Measurements from ENCODE around the gene PDXDC1. TPM values are rescaled to one million over a fixed set of nuclear protein-coding genes. Genes with fewer than 3 reads are reported as not detected.
A peak's percentile ranks its signal among the peaks of the same experiment; 100 is the strongest.
"Not testable (repeated sequence)": the region's sequence is repeated elsewhere in the genome, so short reads cannot be mapped to it uniquely, and the experiment has no call there.

PDXDC1 gene
- polyA plus RNA-seq, 1 donor: 142 TPM

- not testable (repeated sequence) for DNase-seq
Measured at GRCh38 chr16:14969795-14970194, 5.0 kb upstream of the PDXDC1 start.

DNA sequence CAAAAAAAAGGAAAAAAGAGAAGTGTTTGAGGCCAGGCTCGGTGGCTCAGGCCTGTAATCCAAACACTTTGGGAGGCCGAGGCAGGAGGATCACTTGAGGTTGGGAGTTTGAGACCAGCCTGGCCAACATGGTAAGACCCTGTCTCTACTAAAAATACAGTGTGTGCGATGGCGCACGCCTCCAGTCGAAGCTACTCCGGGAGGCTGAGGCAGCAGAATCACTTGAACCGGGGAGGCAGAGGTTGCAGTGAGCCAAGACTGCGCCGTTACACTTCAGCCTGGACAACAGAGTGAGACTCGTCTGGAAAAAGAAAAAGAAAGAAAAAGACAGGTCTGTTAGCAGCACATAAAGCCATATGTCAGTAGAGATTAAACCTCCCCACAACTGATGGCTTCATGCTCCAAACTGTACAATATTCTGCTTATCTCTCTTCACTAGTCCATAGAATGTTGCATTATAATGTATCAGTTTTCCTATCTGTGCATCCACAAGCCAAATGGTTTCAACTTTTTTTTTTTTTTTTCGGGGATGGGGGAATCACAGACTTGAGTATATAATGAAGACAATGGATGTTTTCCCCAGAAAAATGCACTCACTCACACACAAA is 3.1 kb upstream of the PDXDC1 start:
- DNase-seq: not testable (repeated sequence)

DNA sequence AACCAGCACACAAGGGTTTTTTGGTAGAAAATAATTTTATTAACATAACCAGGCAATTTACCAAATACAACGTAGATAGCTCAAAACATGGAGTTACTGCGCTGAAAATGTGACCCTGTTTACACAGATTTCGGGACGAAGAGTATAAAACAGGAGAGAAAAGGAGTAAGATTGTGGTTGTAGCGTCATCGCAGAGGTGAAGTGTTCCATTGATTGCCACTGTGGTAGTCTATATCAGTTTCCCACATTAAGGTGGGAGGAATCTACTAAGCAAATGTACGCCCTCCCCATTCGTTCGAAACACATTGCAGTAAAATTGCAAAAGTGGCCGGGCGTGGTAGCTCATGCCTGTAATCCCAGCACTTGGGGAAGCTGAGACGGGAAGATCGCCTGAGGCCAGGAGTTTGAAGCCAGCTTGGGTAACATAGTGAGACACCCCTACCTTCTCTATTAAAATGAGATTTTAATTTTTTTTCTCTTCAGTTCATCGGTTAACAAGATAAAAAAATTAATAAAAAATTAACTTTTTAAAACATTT is 972 bp upstream of the PDXDC1 start:
- DNase-seq: not testable (repeated sequence)

GRCh38 chr16:14974331-14974655 is 533 bp upstream of the PDXDC1 start:
- DNase-seq: peak; percentile 58

DNA sequence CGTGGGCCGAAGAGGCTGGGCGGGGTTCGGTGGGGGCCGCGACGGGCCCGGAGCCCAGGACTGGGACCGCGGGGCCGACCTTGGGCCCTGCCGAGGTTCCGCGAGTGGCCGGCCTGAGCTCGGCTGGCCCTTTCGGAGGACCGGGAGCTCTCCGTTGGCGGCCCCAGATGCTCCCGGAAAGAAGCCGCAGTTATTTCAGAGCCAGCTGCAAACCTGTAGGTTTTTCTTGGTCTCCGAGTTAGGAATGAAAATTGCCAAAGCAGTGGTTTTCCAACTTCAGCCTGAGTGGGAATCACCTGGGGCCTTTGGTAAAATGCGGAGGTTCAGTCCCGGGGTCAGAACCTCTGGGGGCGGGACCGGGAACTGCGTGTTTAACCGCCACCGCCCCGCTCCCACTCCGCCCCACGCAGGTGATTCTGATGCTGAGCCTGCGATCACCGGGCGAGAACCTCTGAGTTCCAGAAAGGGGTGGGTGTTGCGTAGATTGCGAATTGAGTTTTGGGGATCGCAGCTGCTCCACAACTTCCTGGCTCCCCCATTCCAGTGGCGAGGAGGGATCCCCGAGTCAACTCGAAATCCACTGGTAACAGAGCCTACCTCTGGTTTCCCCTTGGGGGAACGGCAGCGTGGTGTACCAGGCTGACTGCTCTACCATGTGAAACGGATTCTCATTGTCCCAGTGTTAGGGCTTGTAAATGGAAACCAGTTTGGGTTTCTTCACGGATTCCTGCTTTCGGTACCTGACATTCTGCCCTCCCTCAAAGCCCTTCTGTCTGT is 780 bp downstream of the PDXDC1 start:
- DNase-seq: not testable (repeated sequence)

- DNase-seq: not testable (repeated sequence)
Measured at GRCh38 chr16:14976971-14977736, 2.3 kb downstream of the PDXDC1 start.

- not testable (repeated sequence) for DNase-seq
Measured at GRCh38 chr16:14978281-14978680, 3.5 kb downstream of the PDXDC1 start.

DNA sequence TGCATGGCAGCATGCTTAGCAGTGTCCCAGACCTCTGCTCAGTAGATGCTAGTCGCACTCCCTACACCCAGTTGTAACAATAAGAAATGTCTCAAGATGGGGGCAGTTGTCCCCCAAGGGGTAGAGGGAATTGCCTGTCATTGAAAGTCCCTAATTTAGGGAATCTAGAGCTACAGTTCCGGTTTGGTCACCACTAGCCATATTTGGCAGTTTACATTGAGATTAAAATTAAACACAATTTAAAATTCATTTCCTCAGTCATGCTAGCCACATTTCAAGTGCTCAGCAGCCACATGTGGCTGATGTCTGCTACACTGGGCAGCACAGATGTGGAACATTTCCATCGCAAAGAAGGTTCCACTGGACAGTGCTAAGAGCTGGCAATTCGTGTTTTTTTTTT is 4.1 kb downstream of the PDXDC1 start:
- not testable (repeated sequence) for DNase-seq

DNA sequence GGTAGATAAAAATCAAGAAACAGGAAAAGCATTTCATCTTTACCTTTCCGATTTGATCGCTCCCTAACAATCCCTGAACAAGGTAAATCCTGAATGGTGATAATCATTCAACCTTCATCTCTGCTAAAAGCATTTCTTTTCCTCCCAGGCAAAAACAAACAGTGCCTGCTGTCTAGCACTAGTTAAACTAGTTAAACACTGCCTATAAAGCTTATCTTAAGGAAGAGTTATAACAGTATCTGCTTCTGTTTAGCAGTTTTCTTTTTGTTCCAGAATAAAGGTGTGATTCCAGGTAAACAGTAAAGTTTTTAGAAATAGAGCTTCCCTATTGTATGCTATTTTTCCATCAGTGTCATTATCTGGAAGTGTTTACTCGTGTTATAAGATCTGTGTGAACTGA is 6.4 kb downstream of the PDXDC1 start:
- not testable (repeated sequence) for DNase-seq

GRCh38 chr16:14982521-14982920 is 7.7 kb downstream of the PDXDC1 start:
- DNase-seq: not testable (repeated sequence)

GRCh38 chr16:14988092-14988491 is 13.3 kb downstream of the PDXDC1 start:
- not testable (repeated sequence) for DNase-seq

- not testable (repeated sequence) for DNase-seq
Measured at GRCh38 chr16:14988661-14989191, 13.9 kb downstream of the PDXDC1 start.

DNA sequence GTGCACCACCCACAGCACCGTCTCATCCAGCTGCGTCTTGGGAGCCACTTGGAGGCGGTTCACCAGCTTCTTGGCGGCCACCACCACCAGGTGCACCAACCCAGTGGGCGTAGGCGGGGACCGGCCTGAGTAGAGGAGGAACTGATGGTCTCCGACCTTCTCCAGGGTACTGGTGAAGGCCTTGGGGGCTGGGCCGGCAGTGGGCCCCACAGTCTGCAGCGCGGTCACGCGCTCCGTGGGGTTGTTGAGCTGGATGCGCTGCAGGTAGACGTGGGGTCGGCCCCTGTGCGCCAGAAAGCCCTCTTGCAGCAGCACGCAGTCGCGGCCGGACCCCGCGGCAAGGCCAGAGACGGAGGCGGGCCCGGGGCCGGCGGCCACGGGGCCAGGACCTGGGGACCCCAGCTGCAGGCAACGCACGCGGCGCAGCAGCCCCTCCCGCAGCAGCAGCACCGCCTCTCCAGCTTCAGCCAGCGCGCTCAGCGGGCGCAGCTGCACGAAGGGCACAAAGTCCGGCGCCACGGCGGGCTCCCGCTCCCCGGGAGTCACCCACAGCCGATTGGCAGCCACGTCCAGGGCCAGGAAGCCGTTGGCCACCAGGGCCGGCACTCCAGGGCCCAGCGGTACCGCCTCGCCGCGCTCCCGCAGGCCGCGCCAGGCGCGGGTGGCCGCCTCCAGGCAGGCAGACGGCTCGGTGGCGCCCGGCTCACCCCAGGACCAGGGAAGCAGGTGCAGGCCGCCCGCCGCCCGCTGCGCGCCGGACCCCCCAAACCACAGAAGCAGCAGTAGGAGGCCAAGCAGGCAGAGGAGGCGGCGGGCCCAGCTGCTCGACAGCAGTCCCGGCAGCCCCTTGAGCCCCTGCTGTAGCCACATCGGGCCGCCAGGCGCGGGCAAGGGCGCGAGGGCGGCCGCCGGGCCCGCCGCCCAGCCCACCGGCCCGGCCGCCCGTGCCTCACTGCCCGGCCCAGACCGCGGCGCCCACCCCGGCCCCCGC is 14.8 kb downstream of the PDXDC1 start:
- DNase-seq: not testable (repeated sequence)

GRCh38 chr16:14993277-14994151 is 18.7 kb downstream of the PDXDC1 start:
- DNase-seq: not testable (repeated sequence)

DNA sequence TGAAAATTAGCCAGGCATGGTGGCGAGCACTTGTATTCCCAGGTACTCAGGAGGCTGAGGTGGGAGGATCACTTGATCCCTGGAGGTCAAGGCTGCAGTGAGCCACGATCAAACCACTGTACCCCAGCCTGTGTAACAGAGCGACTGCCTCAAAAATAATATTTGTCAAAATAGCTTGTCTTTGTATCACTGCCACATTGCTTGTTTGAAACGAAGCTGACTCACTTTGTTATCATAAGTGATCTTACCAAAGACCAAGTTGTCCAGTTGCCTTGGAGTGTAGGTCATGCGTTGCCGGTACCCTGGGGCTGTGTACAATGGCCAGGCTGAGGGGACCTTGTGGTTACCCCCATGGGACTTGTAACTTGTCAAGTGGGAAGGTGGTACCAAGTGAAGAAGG is 21.9 kb downstream of the PDXDC1 start:
- not testable (repeated sequence) for DNase-seq

DNA sequence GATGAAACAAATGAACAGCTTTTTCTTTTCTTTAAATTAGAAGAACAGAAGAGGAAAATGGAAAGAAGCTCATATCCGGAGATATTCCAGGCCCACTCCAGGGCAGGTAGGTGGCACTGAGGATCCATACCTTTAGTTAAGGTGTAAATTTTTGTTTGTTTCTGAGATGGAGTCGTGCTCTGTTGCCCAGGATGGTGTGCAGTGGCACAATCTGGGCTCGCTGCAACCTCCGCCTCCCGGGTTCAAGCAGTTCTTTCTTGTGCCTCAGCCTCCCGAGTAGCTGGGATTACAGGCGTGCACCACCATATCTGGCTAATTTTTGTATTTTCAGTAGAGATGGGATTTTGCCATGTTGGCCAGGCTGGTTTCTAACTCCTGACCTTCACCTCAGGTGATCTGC is 23.5 kb downstream of the PDXDC1 start:
- not testable (repeated sequence) for DNase-seq

DNA sequence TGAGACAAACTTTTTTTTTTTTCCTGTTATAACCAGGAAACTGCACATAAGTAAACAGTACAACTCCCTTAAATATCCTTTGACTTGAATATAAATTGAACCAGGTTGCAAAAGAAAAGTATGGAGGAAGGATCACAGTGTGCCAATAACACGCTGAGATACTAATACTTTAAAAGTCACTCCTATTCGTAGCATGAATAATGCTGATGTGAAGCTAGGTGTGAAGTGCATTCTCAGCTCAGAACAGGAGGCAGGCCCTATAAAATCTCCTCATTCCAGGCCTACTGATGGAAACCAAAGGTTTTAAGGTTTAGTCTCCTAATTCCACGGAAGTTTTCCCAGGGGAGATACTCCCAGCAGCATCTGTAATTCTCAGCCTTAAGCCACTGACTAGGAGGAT is 25.0 kb downstream of the PDXDC1 start:
- not testable (repeated sequence) for DNase-seq

DNA sequence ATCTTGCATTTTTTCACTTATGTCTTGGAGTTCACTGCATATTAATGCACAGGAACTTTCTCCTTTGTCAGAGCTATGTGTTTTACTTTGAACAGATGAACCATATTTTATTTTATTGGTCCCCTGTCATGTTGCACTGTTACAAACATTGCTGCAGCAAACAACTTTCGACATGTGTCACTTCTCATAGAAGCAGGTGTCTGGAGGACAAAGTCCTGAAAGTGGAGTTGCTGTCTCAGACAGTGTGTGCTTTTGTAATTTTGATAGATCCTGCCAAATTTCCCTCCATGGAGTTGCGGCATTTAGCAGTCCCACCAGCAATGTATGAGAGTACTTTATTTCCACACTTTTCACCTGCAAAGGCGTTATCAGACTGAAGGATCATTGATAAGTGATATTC is 27.6 kb downstream of the PDXDC1 start:
- not testable (repeated sequence) for DNase-seq

- not testable (repeated sequence) for DNase-seq
Measured at GRCh38 chr16:15005357-15006132, 30.7 kb downstream of the PDXDC1 start.
